NT2/D1 (cell line): ENCODE results near the gene ZNF484.

ENCODE experiments used
- YY1 ChIP-seq: IDR thresholded peaks from 2 replicates; pipeline ENCODE4 v1.6.1; 2011; ENCODE audit not compliant: insufficient read length, insufficient read depth
- ZNF274 ChIP-seq: IDR thresholded peaks from 2 replicates; pipeline ENCODE4 v1.6.1; 2011; ENCODE audit warnings: mild to moderate bottlenecking, low read depth, low read length

DNA sequence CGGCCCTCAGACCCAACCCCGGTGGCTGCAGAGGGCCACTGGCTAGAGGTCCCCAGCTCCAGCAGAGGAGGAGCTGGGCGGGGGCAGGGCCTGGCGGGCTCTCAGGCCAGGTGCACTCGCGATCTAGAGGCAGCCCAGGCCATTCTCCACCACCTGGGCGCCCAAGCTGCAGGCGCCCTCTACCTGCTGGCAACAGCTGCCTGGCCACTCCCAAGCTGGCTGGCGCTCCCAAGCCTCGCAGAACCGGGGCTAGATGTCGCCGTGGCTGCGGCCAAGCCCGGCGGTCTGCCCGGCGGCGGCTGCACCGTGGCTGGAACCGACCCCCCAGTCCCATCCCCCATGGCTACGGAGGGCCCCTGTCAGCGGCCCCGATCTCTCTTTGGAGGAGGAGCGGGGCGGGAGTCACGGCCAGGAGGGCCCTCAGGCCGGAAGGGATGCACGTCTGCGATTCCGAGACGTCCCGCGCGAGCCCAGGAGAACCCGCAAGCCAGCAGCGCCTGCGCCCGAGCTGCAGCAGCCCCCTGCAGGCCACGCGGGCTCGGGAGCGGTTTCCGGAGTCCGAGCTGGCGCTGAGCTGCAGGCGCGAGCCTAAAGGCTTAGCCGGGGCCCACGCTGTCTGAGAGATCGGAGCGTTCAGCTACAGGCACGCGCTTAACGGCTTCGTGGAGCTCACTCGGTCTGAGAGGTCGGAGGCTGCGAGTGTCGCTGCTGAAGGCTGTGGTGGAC is 68.9 kb downstream of the ZNF484 start:
- TF ChIP-seq YY1: no peak
- no peak for TF ChIP-seq ZNF274
